Peyer's patch (tissue), 4 donors: ENCODE data around the gene NEAT1.
A peak's percentile ranks its signal among the peaks of the same experiment; 100 is the strongest.

Source experiments
- CTCF ChIP-seq, 6 experiments: fragments of 450-650 bp in 4 of 6; fragments of 200-600 bp in 2 of 6; sonication (generic) in 1 of 6; IDR thresholded peaks; one replicate each; pipeline ENCODE4 v1.5.1; 2017 to 2019; ENCODE audit warnings: antibody characterized with exemption in 6 of 6, mild to moderate bottlenecking in 3 of 6, moderate library complexity in 1 of 6
- POLR2A ChIP-seq, 2 donors: fragments of 450-650 bp; IDR thresholded peaks; one replicate each; pipeline ENCODE4 v1.5.1; 2017; ENCODE audit warnings: antibody characterized with exemption in 2 of 2, mild to moderate bottlenecking in 2 of 2, moderate library complexity in 2 of 2

DNA sequence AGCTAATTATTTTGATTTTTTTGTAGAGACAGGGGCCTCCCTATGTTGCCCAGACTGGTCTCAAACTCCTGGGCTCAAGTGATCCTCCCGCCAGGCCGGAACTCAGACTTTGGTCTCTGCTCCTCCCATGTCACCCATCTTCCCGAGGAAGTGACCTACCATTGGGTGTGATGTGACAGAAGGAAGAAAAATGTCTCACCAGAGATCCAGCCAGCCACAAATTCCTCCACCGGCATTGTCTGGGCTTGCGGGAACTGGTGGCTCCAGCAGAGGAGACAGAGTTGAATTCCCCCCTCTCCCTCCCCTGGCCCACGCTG lies 40.9 kb upstream of the NEAT1 start:
- TF ChIP-seq CTCF (IDR thresholded peaks at IDR 0.05) (no peak), POLR2A (IDR thresholded peaks at IDR 0.05) (peak in 1 of 2 donors; percentile 54)
